GM19395 (cell line): ENCODE data around the gene C18orf63.
"Not testable (repeated sequence)": the region's sequence is repeated elsewhere in the genome, so short reads cannot be mapped to it uniquely, and the experiment has no call there.

Experiments used
- ATAC-seq: cut with Tn5 transposase; IDR thresholded peaks from one replicate; pipeline ENCODE4 v1.9.1; 2021; ENCODE audit warnings: mild to moderate bottlenecking, moderate library complexity; ENCODE audit not compliant: unreplicated experiment

C18orf63 gene

GRCh38 chr18:74326231-74326630, 10.6 kb downstream of the C18orf63 start:
- ATAC-seq: no peak

GRCh38 chr18:74326791-74327190, 11.2 kb downstream of the C18orf63 start:
- ATAC-seq: not testable (repeated sequence)

GRCh38 chr18:74328206-74328605, 12.6 kb downstream of the C18orf63 start:
- ATAC-seq: no peak

GRCh38 chr18:74329688-74330205, 14.1 kb downstream of the C18orf63 start:
- ATAC-seq: no peak

- ATAC-seq: no peak
Measured at GRCh38 chr18:74331404-74331803, 15.8 kb downstream of the C18orf63 start.

GRCh38 chr18:74333091-74333490, 17.5 kb downstream of the C18orf63 start:
- ATAC-seq: no peak

GRCh38 chr18:74334242-74334893, 18.7 kb downstream of the C18orf63 start:
- peak; percentile 75 for ATAC-seq

- ATAC-seq: no peak
Measured at GRCh38 chr18:74336656-74337055, 21.0 kb downstream of the C18orf63 start.

GRCh38 chr18:74337155-74337911, 21.7 kb downstream of the C18orf63 start:
- ATAC-seq: no peak

GRCh38 chr18:74337912-74338309, 22.3 kb downstream of the C18orf63 start:
- no peak for ATAC-seq

GRCh38 chr18:74342416-74343043, 26.9 kb downstream of the C18orf63 start:
- no peak for ATAC-seq

- ATAC-seq: no peak
Measured at GRCh38 chr18:74346206-74346605, 30.6 kb downstream of the C18orf63 start.

- no peak for ATAC-seq
Measured at GRCh38 chr18:74348581-74348980, 32.9 kb downstream of the C18orf63 start.

- peak; percentile 81 for ATAC-seq
Measured at GRCh38 chr18:74351354-74351753, 35.7 kb downstream of the C18orf63 start.

- ATAC-seq: peak; percentile 66
Measured at GRCh38 chr18:74353169-74353775, 37.6 kb downstream of the C18orf63 start.

GRCh38 chr18:74356959-74357358, 41.3 kb downstream of the C18orf63 start:
- peak; percentile 51 for ATAC-seq

- no peak for ATAC-seq
Measured at GRCh38 chr18:74360852-74361655, 45.4 kb downstream of the C18orf63 start.

- ATAC-seq: no peak
Measured at GRCh38 chr18:74367905-74368304, 52.3 kb downstream of the C18orf63 start.

GRCh38 chr18:74368901-74369705, 53.5 kb downstream of the C18orf63 start:
- ATAC-seq: no peak

GRCh38 chr18:74370115-74370514, 54.5 kb downstream of the C18orf63 start:
- ATAC-seq: no peak
